Stimulated activated CD8-positive, alpha-beta memory T cell treated with anti-CD3 and anti-CD28 coated beads, Interleukin-4, amount 100 ng/mL, for 48 hours (primary cell): ENCODE results near the gene TAP2.
"Not testable (repeated sequence)": the region's sequence is repeated elsewhere in the genome, so short reads cannot be mapped to it uniquely, and the experiment has no call there.

ENCODE experiments used
- DNase-seq: peaks from one replicate; pipeline ENCODE4 v3.0.0-alpha.2; 2020

Gene TAP2

GRCh38 chr6:32838114-32838958 is at the start of gene TAP2:
Gene TAP2 (minus strand): TSS chr6:32838739. CDS start chr6:32838233, 506 bp downstream.
- peak; percentile 99 for DNase-seq

GRCh38 chr6:32887616-32888015 is 49.1 kb upstream of the TAP2 start:
- no peak for DNase-seq

GRCh38 chr6:32886681-32887383 is 48.3 kb upstream of the TAP2 start:
- DNase-seq, result no peak

- no peak for DNase-seq
These were observed 47.3 kb upstream of the TAP2 start for GRCh38 chr6:32885698-32886286.

GRCh38 chr6:32883789-32884188 is 45.2 kb upstream of the TAP2 start:
- no peak for DNase-seq

GRCh38 chr6:32882879-32883250 is 44.3 kb upstream of the TAP2 start:
- no peak for DNase-seq

- not testable (repeated sequence) for DNase-seq
These were observed 42.4 kb upstream of the TAP2 start for GRCh38 chr6:32880962-32881361.

GRCh38 chr6:32879691-32880090 is 41.2 kb upstream of the TAP2 start:
- no peak for DNase-seq

- no peak for DNase-seq
These were observed 38.1 kb upstream of the TAP2 start for GRCh38 chr6:32876603-32877002.

GRCh38 chr6:32873947-32874346 is 35.4 kb upstream of the TAP2 start:
- DNase-seq, result not testable (repeated sequence)

- peak; percentile 94 for DNase-seq
These were observed 29.8 kb upstream of the TAP2 start for GRCh38 chr6:32868257-32868788.

- DNase-seq, result no peak
These were observed 29.2 kb upstream of the TAP2 start for GRCh38 chr6:32867554-32868256.

GRCh38 chr6:32867022-32867477 is 28.5 kb upstream of the TAP2 start:
- DNase-seq, result no peak

- no peak for DNase-seq
These were observed 27.3 kb upstream of the TAP2 start for GRCh38 chr6:32865724-32866443.

GRCh38 chr6:32862725-32863124 is 24.2 kb upstream of the TAP2 start:
- no peak for DNase-seq

- no peak for DNase-seq
These were observed 22.1 kb upstream of the TAP2 start for GRCh38 chr6:32860674-32861073.

GRCh38 chr6:32858194-32858593 is 19.7 kb upstream of the TAP2 start:
- no peak for DNase-seq

- no peak for DNase-seq
These were observed 18.8 kb upstream of the TAP2 start for GRCh38 chr6:32857156-32857891.

- DNase-seq, result no peak
These were observed 17.1 kb upstream of the TAP2 start for GRCh38 chr6:32855467-32856174.

GRCh38 chr6:32854376-32855178 is 16.0 kb upstream of the TAP2 start:
- DNase-seq, result peak; percentile 74
